ENCODE data around the gene AFF1.

AFF1 gene

GRCh38 chr4:87087015-87087414, 152.2 kb downstream of the AFF1 start:
- DNase-seq, result no peak

GRCh38 chr4:87087420-87087819, 152.6 kb downstream of the AFF1 start:
- DNase-seq, result no peak

GRCh38 chr4:87088186-87088585, 153.4 kb downstream of the AFF1 start:
- DNase-seq, result no peak

GRCh38 chr4:87089368-87089767, 154.6 kb downstream of the AFF1 start:
- no peak for DNase-seq

GRCh38 chr4:87090305-87090704, 155.5 kb downstream of the AFF1 start:
- DNase-seq, result no peak

GRCh38 chr4:87092389-87093141, 157.8 kb downstream of the AFF1 start:
- DNase-seq, result no peak

- DNase-seq, result peak; percentile 37
Measured at GRCh38 chr4:87093443-87094123, 158.8 kb downstream of the AFF1 start.

GRCh38 chr4:87097075-87097474, 162.3 kb downstream of the AFF1 start:
- no peak for DNase-seq

- no peak for DNase-seq
Measured at GRCh38 chr4:87100168-87100567, 165.4 kb downstream of the AFF1 start.

- DNase-seq, result no peak
Measured at GRCh38 chr4:87101543-87102199, 166.9 kb downstream of the AFF1 start.

- no peak for DNase-seq
Measured at GRCh38 chr4:87103086-87103485, 168.3 kb downstream of the AFF1 start.

GRCh38 chr4:87103691-87104187, 168.9 kb downstream of the AFF1 start:
- DNase-seq, result peak; percentile 81

- DNase-seq, result no peak
Measured at GRCh38 chr4:87105101-87105845, 170.5 kb downstream of the AFF1 start.

- no peak for DNase-seq
Measured at GRCh38 chr4:87108142-87108546, 173.3 kb downstream of the AFF1 start.

- DNase-seq, result no peak
Measured at GRCh38 chr4:87109121-87109520, 174.3 kb downstream of the AFF1 start.

GRCh38 chr4:87109945-87110344, 175.1 kb downstream of the AFF1 start:
- no peak for DNase-seq

GRCh38 chr4:87112063-87112462, 177.3 kb downstream of the AFF1 start:
- DNase-seq, result no peak

GRCh38 chr4:87114245-87115062, 179.6 kb downstream of the AFF1 start:
- no peak for DNase-seq

GRCh38 chr4:87116231-87116630, 181.4 kb downstream of the AFF1 start:
- DNase-seq, result no peak

- no peak for DNase-seq
Measured at GRCh38 chr4:87117051-87117731, 182.4 kb downstream of the AFF1 start.

GRCh38 chr4:87117732-87118075, 182.9 kb downstream of the AFF1 start:
- no peak for DNase-seq

GRCh38 chr4:87118421-87118820, 183.6 kb downstream of the AFF1 start:
- DNase-seq, result no peak

Measured in central memory CD4-positive, alpha-beta T cell (primary cell).